LNCaP clone FGC (cell line): ENCODE data around the gene SH3GL2.

Experiments used
- DNase-seq: peaks from one replicate; pipeline ENCODE4 v3.0.0-alpha.2; 2011; ENCODE audit warnings: low read depth
- H3K4me3 ChIP-seq: 2 replicates; pipeline ENCODE4 v1.5.1; 2011; ENCODE audit warnings: mild to moderate bottlenecking, low read depth, low read length, control low read depth
- TF ChIP-seq, protein P1 (sequence below): IDR thresholded peaks from 2 replicates; pipeline ENCODE4 v1.5.1; 2012; ENCODE audit warnings: mild to moderate bottlenecking; ENCODE audit not compliant: control insufficient read depth, insufficient read depth; ENCODE audit errors: extremely low read depth

SH3GL2 gene

GRCh38 chr9:17810317-17810716 is 231.5 kb downstream of the SH3GL2 start:
- TF ChIP-seq, protein P1, sequence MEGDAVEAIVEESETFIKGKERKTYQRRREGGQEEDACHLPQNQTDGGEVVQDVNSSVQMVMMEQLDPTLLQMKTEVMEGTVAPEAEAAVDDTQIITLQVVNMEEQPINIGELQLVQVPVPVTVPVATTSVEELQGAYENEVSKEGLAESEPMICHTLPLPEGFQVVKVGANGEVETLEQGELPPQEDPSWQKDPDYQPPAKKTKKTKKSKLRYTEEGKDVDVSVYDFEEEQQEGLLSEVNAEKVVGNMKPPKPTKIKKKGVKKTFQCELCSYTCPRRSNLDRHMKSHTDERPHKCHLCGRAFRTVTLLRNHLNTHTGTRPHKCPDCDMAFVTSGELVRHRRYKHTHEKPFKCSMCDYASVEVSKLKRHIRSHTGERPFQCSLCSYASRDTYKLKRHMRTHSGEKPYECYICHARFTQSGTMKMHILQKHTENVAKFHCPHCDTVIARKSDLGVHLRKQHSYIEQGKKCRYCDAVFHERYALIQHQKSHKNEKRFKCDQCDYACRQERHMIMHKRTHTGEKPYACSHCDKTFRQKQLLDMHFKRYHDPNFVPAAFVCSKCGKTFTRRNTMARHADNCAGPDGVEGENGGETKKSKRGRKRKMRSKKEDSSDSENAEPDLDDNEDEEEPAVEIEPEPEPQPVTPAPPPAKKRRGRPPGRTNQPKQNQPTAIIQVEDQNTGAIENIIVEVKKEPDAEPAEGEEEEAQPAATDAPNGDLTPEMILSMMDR, result no peak
- DNase-seq, result no peak
- H3K4me3 ChIP-seq, result no peak overlapping the region

GRCh38 chr9:17810728-17811571 is 232.1 kb downstream of the SH3GL2 start:
- no peak overlapping the region for H3K4me3 ChIP-seq
- TF ChIP-seq, protein P1, result peak; percentile 76
- DNase-seq, result peak; percentile 10

- DNase-seq, result no peak
- no peak overlapping the region for H3K4me3 ChIP-seq
- TF ChIP-seq, protein P1, result no peak
These were observed 234.9 kb downstream of the SH3GL2 start for GRCh38 chr9:17813798-17814197.

DNA sequence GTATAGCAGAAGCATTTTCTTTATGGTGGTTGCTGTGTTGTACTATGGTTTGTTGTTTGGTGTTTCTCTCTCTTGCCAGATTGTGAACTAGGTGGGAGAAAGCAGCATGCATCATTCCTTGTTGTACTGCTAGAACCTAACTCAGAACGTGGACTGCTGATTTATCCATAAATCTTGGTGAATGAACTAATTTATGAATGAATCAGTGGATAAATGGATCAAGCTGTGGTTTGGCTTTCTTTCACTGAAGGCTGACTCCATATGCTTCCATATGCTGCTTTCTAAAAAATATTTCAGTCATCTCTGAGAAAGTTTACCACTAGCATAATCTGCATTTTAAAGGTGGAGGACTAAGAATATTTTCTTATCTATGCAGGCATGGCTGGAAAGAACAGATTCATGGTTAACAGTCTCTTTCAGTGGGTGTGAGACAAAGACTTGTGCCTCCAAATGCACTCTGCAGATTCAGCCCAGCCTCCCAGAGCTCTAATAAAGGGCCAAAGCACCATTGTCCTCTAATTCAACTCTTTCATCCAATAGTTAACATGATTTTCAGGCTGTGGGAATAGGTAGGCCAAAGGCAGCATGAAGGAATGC is 237.7 kb downstream of the SH3GL2 start:
- no peak for DNase-seq
- no peak overlapping the region for H3K4me3 ChIP-seq
- TF ChIP-seq, protein P1, result no peak

GRCh38 chr9:17824191-17824590 is 245.3 kb downstream of the SH3GL2 start:
- H3K4me3 ChIP-seq, result no peak overlapping the region
- DNase-seq, result no peak
- TF ChIP-seq, protein P1, result no peak

GRCh38 chr9:17824616-17825264 is 245.9 kb downstream of the SH3GL2 start:
- TF ChIP-seq, protein P1, result no peak
- DNase-seq, result no peak
- H3K4me3 ChIP-seq, result no peak overlapping the region

GRCh38 chr9:17825265-17825659 is 246.4 kb downstream of the SH3GL2 start:
- H3K4me3 ChIP-seq, result no peak overlapping the region
- no peak for DNase-seq
- TF ChIP-seq, protein P1, result no peak
